WERI-Rb-1 (cell line): Measurements from ENCODE around the gene CCDC92.

Experiments used
- DNase-seq: peaks from one replicate; pipeline ENCODE4 v3.0.0-alpha.2; 2020
- H3K27ac ChIP-seq: fragments of 250-450 bp; sonication (Bioruptor Pico); 2 replicates; pipeline ENCODE4 v1.5.1; 2020; ENCODE audit warnings: mild to moderate bottlenecking, moderate library complexity
- H3K27me3 ChIP-seq: fragments of 250-450 bp; sonication (Bioruptor Pico); 2 replicates; pipeline ENCODE4 v1.5.1; 2021; ENCODE audit warnings: mild to moderate bottlenecking, low read depth, moderate library complexity; ENCODE audit not compliant: insufficient read depth, severe bottlenecking
- H3K36me3 ChIP-seq: fragments of 250-450 bp; sonication (Bioruptor Pico); 2 replicates; pipeline ENCODE4 v1.5.1; 2020; ENCODE audit warnings: mild to moderate bottlenecking, moderate library complexity
- H3K4me3 ChIP-seq: 2 replicates; pipeline ENCODE4 v1.5.1; 2011; ENCODE audit warnings: low read depth, mild to moderate bottlenecking, control low read depth, low read length
- H3K9me3 ChIP-seq: fragments of 250-450 bp; sonication (Bioruptor Pico); 2 replicates; pipeline ENCODE4 v1.5.1; 2021; ENCODE audit warnings: mild to moderate bottlenecking, moderate library complexity; ENCODE audit not compliant: severe bottlenecking
- TF ChIP-seq, protein P1 (sequence below): IDR thresholded peaks from 2 replicates; pipeline ENCODE4 v1.5.1; 2011; ENCODE audit warnings: low read depth, mild to moderate bottlenecking, control low read depth, inconsistent platforms, low read length

Gene CCDC92

DNA sequence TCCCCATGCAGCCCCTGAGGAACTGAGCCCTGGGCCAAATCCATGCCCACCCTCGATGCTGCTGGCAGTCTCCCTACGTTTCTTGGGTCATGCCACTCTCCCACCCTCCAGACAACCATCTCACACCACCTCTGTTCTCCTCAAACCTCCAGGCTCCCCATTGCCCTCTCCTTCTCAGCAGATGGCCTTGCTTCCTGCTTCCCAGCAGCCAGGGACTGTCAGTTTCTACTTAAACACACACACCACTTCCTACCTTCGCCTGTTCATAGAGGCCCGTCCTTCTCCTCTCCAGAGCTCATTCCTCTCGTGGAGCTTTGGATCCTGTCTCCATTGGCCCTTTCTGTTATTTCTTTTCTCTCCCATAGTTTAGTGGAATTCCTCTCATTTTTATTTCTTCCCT lies 27.5 kb upstream of the CCDC92 start:
- TF ChIP-seq, protein P1, sequence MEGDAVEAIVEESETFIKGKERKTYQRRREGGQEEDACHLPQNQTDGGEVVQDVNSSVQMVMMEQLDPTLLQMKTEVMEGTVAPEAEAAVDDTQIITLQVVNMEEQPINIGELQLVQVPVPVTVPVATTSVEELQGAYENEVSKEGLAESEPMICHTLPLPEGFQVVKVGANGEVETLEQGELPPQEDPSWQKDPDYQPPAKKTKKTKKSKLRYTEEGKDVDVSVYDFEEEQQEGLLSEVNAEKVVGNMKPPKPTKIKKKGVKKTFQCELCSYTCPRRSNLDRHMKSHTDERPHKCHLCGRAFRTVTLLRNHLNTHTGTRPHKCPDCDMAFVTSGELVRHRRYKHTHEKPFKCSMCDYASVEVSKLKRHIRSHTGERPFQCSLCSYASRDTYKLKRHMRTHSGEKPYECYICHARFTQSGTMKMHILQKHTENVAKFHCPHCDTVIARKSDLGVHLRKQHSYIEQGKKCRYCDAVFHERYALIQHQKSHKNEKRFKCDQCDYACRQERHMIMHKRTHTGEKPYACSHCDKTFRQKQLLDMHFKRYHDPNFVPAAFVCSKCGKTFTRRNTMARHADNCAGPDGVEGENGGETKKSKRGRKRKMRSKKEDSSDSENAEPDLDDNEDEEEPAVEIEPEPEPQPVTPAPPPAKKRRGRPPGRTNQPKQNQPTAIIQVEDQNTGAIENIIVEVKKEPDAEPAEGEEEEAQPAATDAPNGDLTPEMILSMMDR = no peak
- H3K36me3 ChIP-seq = peaks cover 92% of the 10 kb centered on the region
- H3K4me3 ChIP-seq = no peak overlapping the region
- H3K9me3 ChIP-seq = no peaks in the 10 kb centered on the region
- H3K27ac ChIP-seq = no peak overlapping the region
- no peak for DNase-seq
- H3K27me3 ChIP-seq = no peaks in the 10 kb centered on the region

DNA sequence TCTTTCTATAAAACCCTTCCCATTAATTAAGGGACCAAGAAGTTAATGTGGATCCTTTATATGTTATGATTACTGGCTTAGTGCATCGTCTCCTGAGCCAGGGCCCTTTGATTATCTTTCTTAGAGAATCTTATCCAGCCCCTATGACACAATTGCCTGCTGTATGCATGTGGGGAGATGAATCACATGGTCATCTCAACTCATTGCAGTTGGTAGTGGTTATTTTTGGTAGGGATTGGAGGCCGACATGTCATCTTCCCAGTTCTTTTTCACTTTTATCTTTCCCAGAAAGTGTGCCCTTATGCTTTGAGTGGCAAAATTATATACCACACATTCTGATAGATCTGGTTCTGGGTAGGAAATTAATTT lies 26.3 kb upstream of the CCDC92 start:
- H3K4me3 ChIP-seq = no peak overlapping the region
- TF ChIP-seq, protein P1 = no peak
- no peaks in the 10 kb centered on the region for H3K9me3 ChIP-seq
- H3K27ac ChIP-seq = no peak overlapping the region
- H3K36me3 ChIP-seq = peaks cover 91% of the 10 kb centered on the region
- no peak for DNase-seq
- no peaks in the 10 kb centered on the region for H3K27me3 ChIP-seq

DNA sequence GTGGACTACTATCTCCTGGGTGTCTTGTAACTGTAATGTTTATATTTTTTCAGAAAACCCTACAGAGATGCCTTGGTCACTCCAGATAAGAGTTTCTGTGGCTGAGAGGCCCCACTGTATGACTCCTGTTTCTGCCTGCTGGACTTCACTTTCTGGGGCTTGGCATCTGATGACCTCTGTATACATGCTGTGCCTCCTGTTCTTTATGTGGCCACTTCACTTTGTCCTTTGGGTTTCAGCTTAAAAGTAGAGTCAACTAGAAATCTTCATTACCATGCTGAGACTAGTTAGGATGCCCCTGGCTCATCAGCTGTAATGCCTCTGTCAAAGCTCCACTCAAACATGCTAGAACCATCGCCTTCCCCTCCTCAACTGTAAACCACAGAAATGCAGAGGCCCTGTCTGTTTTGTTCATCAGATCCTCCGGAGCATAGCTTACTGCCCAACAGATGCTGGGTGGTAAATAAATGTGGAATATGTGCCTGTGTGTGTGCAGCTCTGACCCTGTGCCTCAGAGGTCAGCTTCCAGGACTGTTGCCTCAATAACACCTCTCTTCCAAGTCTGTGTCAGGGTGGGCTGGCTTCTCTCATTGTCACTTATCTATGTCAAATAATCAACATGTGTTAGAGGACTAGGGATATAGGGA lies 25.8 kb upstream of the CCDC92 start:
- H3K36me3 ChIP-seq = peaks cover 91% of the 10 kb centered on the region
- no peak overlapping the region for H3K4me3 ChIP-seq
- TF ChIP-seq, protein P1 = no peak
- H3K27ac ChIP-seq = no peak overlapping the region
- DNase-seq = no peak
- H3K27me3 ChIP-seq = no peaks in the 10 kb centered on the region
- H3K9me3 ChIP-seq = no peaks in the 10 kb centered on the region

DNA sequence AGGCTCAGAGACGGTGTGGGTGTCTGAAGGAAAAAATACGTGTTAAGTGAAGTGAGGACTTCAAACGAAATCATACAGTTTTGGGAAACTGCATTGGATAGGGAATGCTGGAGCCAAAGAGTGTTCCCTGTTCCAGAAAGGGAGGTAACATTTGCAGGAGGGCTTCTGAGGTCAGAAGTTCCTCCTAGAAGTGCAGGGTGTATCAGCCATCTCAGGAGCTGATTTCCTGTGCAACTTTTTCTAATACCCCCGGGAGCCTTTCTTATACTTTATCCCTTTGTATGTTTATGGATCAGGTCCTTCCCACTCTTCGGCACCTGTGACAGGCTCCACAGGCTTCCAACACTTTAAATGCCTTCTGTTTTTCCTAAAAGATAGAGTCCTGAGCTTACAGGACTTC lies 25.3 kb upstream of the CCDC92 start:
- peaks cover 91% of the 10 kb centered on the region for H3K36me3 ChIP-seq
- DNase-seq = no peak
- H3K4me3 ChIP-seq = no peak overlapping the region
- H3K27ac ChIP-seq = no peak overlapping the region
- H3K27me3 ChIP-seq = no peaks in the 10 kb centered on the region
- H3K9me3 ChIP-seq = no peaks in the 10 kb centered on the region
- TF ChIP-seq, protein P1 = no peak

DNA sequence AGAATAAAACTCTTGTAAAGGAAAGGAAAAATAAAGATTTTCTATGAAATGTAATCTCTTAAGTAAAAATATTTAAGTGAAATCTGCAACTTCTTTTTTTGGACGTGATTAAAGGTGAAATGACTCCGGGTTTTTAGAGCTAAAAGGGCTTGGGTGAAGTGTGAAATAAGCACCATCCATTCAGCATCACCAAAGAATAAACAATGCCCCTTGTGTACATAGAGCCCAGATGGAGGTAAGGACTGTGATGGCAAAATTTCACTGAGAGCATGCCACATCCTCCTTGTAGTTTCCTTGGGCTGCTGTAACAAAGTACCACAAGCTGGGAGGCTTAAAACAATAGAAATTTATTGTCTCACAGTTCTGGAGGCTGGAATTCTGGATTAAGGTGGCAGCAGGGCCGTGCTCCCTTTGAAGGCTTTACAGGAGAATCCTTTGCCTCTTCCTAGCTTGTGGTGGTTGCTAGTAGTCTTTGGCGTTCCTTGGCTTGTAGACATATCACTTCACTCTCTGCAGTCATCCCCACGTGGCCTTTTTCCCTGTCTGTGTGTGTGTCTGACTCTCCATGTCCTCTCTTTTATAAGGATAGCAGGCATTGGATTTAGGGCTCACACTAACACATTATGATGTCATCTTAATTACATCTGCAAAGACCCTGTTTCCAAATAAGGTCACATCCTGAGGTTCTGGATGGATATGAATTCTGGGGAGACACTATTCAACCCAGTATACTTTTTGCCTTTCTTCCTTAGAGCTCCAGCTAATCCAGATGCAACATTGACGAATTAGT lies 24.6 kb upstream of the CCDC92 start:
- H3K36me3 ChIP-seq = peaks cover 91% of the 10 kb centered on the region
- DNase-seq = no peak
- H3K27me3 ChIP-seq = no peaks in the 10 kb centered on the region
- no peak overlapping the region for H3K4me3 ChIP-seq
- TF ChIP-seq, protein P1 = no peak
- no peak overlapping the region for H3K27ac ChIP-seq
- H3K9me3 ChIP-seq = no peaks in the 10 kb centered on the region

DNA sequence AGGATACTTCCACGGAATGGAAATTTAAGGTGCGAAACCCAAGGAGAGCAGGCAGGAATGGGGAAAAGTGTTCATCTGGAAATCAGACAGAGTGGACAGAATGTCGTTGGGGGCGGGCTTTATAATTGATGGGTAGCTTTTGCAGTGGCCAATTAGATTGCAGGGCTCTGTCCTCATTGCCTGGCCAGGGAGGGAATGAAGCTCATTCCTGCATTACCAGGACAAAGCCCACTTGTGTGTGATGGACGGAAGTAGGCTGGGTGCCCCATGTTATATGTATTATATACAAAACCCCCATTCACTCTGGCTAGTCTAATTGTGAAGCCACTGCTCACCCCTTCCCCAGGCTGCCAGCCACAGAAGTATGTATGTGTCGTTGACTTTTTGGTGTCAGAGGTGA lies 23.9 kb upstream of the CCDC92 start:
- TF ChIP-seq, protein P1 = no peak
- Histone ChIP-seq H3K4me3 (no peak overlapping the region), H3K36me3 (peaks cover 91% of the 10 kb centered on the region), H3K27me3 (no peaks in the 10 kb centered on the region), H3K27ac (no peak overlapping the region), H3K9me3 (no peaks in the 10 kb centered on the region)
- no peak for DNase-seq
